Choroid plexus epithelial cell (primary cell): ENCODE results near the gene PRKCE.
A peak's percentile ranks its signal among the peaks of the same experiment; 100 is the strongest.

Experiments
- DNase-seq: peaks from one replicate; pipeline ENCODE4 v3.0.0-alpha.2; 2010; ENCODE audit warnings: low read depth
- H3K4me3 ChIP-seq: 2 replicates; pipeline ENCODE4 v1.5.1; 2011; ENCODE audit warnings: low read depth, mild to moderate bottlenecking, control low read depth, low read length, moderate library complexity
- CTCF ChIP-seq: conservative IDR thresholded peaks from 2 replicates; pipeline ENCODE4 v1.5.1; 2011; ENCODE audit warnings: low read depth, mild to moderate bottlenecking, control low read depth, inconsistent platforms, low read length, moderate library complexity

Gene PRKCE

GRCh38 chr2:45755585-45756335, 104.3 kb downstream of the PRKCE start:
- peak; percentile 55 for DNase-seq

GRCh38 chr2:45758018-45758417, 106.5 kb downstream of the PRKCE start:
- no peak overlapping the region for H3K4me3 ChIP-seq
- no peak for DNase-seq
- no peak for TF ChIP-seq CTCF

More at GRCh38 chr2:45755585-45756335, 104.3 kb downstream of the PRKCE start:
- TF ChIP-seq CTCF: no peak
- H3K4me3 ChIP-seq: no peak overlapping the region

GRCh38 chr2:45759310-45759851, 107.9 kb downstream of the PRKCE start:
- TF ChIP-seq CTCF: no peak
- peak; percentile 58 for DNase-seq
- peak overlapping the region; percentile 22 for H3K4me3 ChIP-seq

GRCh38 chr2:45761635-45762034, 110.2 kb downstream of the PRKCE start:
- no peak for TF ChIP-seq CTCF
- H3K4me3 ChIP-seq: no peak overlapping the region
- DNase-seq: no peak

GRCh38 chr2:45763255-45763654, 111.8 kb downstream of the PRKCE start:
- TF ChIP-seq CTCF: no peak
- DNase-seq: peak; percentile 61
- H3K4me3 ChIP-seq: no peak overlapping the region

- no peak for TF ChIP-seq CTCF
- no peak overlapping the region for H3K4me3 ChIP-seq
- no peak for DNase-seq
Measured at GRCh38 chr2:45763797-45764196, 112.3 kb downstream of the PRKCE start.

GRCh38 chr2:45765007-45765727, 113.7 kb downstream of the PRKCE start:
- peak; percentile 30 for DNase-seq
- TF ChIP-seq CTCF: no peak

More at GRCh38 chr2:45765007-45765727, 113.7 kb downstream of the PRKCE start:
- H3K4me3 ChIP-seq: no peak overlapping the region
